B cell (primary cell): Measurements from ENCODE around the gene NOX1.

Experiments
- CTCF ChIP-seq: fragments of 200-600 bp; IDR thresholded peaks from one replicate; pipeline ENCODE4 v1.8.0; 2022; ENCODE audit warnings: antibody characterized with exemption, mild to moderate bottlenecking
- EZH2 ChIP-seq: IDR thresholded peaks from 2 replicates; pipeline ENCODE4 v1.6.1; 2012; ENCODE audit warnings: borderline replicate concordance, low read depth, mild to moderate bottlenecking, moderate library complexity, low read length; ENCODE audit not compliant: insufficient read depth, poor library complexity, severe bottlenecking

DNA sequence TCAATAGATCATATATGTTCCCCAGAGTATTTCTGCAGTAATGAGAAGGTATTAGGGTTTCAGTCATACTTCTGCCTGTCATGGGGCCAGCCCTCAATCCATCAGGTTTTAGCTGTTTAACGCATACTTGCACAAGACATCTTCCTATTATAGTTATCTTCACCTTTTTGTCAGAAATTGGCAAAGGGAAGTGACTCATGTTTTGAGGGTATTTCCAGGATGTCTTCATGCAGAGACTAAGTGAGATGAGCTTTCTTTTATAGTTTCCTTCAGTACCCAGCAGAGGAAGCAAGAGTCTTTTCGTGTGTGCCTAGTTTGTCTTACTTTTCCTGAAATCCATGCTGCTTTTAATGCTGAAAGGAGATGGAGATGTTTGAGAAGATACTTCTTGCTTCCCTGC, 44.4 kb downstream of the NOX1 start:
- no peak for TF ChIP-seq CTCF
- no peak for TF ChIP-seq EZH2
